Colonic mucosa (tissue), 4 donors: Measurements from ENCODE around the gene RIMBP2. TPM values are rescaled to one million over a fixed set of nuclear protein-coding genes. Genes with fewer than 3 reads are reported as not detected.

Source experiments
- DNase-seq: peaks from one replicate; pipeline ENCODE4 v3.0.0-alpha.2; 2020
- H3K27ac ChIP-seq: fragments of 200-600 bp; one replicate; pipeline ENCODE4 v1.8.0; 2021
- H3K27me3 ChIP-seq: fragments of 200-600 bp; one replicate; pipeline ENCODE4 v1.8.0; 2021
- H3K36me3 ChIP-seq: fragments of 200-600 bp; one replicate; pipeline ENCODE4 v1.8.0; 2021
- H3K4me1 ChIP-seq: fragments of 200-600 bp; one replicate; pipeline ENCODE4 v1.8.0; 2021; ENCODE audit warnings: mild to moderate bottlenecking
- H3K4me3 ChIP-seq: fragments of 200-600 bp; one replicate; pipeline ENCODE4 v1.8.0; 2021
- H3K9ac ChIP-seq, 2 donors: one replicate each; pipeline ENCODE4 v1.7.0; 2013; ENCODE audit warnings: control low read depth in 2 of 2, low read depth in 2 of 2, low read length in 2 of 2
- H3K9me3 ChIP-seq: fragments of 200-600 bp; one replicate; pipeline ENCODE4 v1.8.0; 2021
- intact Hi-C: fragments of 100-400 bp; cut with DNase I; formaldehyde crosslinking; loops from one replicate; pipeline ENCODE4 v1.14.1; 2022
- total RNA-seq, 2 donors: library from RNA; stranded (reverse); fragmentation: NEBNext Ultra II Directional in 1 of 2; extraction: Animal tissue kit (Norgen Biotek cat#: 25700) in 1 of 2; gene quantifications; one replicate each; pipeline ENCODE4 v1.2.1, GENCODE V29; 2021
- TF ChIP-seq, protein P1 (sequence below): fragments of 200-600 bp; IDR thresholded peaks from one replicate; pipeline ENCODE4 v1.8.0; 2022; ENCODE audit warnings: antibody characterized with exemption, mild to moderate bottlenecking
- donor health status: healthy.
- donor health status: DM: no; HTN: no; CAD: no.
- donor health status: DM: no; HTN: no; CAD: no.

RIMBP2 gene
- total RNA-seq, 2 donors from 2014 or later = 4.8 to 5.6 TPM

DNA sequence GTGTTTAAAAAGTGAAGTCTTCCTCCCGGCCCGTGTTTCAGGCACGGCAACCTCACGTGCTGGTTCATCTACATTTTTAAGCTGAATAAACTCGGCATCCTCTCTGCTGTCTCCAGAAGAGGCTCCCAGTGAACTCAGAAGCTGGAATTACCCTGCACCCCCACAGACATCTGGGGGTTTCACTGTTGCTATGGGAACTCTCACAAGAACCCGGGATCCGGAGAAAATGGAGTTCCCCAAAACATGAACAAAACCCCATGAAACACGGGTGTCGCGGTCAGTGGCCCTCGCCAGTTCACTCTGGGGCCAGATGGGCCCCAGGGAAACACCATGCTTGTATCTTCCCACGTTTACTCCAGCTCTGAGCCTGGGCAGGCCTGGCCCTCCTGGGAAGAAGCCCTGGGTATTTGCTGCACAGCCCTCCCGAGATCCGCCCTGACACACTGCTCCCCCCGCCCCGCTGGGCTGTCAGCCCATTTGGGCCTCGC lies 234.7 kb downstream of the RIMBP2 start:
- intact Hi-C loops = no loop called here
- TF ChIP-seq, protein P1, sequence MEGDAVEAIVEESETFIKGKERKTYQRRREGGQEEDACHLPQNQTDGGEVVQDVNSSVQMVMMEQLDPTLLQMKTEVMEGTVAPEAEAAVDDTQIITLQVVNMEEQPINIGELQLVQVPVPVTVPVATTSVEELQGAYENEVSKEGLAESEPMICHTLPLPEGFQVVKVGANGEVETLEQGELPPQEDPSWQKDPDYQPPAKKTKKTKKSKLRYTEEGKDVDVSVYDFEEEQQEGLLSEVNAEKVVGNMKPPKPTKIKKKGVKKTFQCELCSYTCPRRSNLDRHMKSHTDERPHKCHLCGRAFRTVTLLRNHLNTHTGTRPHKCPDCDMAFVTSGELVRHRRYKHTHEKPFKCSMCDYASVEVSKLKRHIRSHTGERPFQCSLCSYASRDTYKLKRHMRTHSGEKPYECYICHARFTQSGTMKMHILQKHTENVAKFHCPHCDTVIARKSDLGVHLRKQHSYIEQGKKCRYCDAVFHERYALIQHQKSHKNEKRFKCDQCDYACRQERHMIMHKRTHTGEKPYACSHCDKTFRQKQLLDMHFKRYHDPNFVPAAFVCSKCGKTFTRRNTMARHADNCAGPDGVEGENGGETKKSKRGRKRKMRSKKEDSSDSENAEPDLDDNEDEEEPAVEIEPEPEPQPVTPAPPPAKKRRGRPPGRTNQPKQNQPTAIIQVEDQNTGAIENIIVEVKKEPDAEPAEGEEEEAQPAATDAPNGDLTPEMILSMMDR = no peak
- Histone ChIP-seq H3K4me3 (no peak overlapping the region), H3K27me3 (no peaks in the 10 kb centered on the region), H3K36me3 (no peaks in the 10 kb centered on the region), H3K9ac (no peak overlapping the region), H3K27ac (no peak overlapping the region), H3K4me1 (no peaks in the 10 kb centered on the region), H3K9me3 (no peaks in the 10 kb centered on the region)
- DNase-seq = no peak

DNA sequence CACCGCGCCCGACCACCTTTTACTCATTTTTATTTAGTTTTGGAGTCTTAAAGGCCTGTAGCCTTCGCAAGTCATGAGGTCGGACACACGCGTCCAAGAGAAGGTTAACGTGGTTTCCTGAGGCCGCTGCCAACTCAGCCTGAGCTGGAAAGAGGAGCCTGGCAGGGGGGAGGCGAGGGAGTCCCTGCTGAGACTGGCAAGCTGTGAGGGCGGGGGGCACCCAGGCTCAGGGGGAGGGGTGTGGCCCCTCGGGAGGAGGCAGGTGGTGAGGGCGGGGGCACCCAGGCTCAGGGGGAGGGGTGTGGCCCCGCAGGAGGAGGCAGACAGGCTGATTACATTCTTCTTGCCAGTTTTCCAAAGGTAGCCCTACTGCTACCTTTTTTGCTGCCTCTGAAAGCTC lies 235.2 kb downstream of the RIMBP2 start:
- Histone ChIP-seq H3K9ac (no peak overlapping the region), H3K36me3 (no peaks in the 10 kb centered on the region), H3K27ac (no peak overlapping the region), H3K4me3 (no peak overlapping the region), H3K27me3 (no peaks in the 10 kb centered on the region), H3K4me1 (no peaks in the 10 kb centered on the region), H3K9me3 (no peaks in the 10 kb centered on the region)
- intact Hi-C loops = no loop called here
- TF ChIP-seq, protein P1 = no peak
- DNase-seq = peak; percentile 41

DNA sequence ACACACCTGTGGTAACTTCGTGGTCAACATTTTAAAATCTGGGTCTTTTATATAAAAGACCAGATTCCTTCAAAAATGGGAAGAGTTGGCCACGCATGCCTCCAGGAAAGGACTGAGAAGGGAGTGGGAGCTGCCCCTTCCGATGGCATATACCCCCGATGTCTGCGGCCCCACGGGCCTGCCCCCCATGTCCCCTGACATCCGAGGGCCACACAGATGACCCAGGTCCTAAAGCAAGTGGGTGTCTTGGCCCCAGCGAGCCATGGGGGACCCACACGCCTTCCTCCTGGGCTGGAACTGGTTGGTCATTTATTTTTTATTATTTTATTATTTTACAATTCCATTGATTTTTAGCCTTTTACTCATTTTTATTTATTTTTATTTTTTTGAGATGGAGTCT lies 235.9 kb downstream of the RIMBP2 start:
- Histone ChIP-seq H3K9me3 (no peaks in the 10 kb centered on the region), H3K4me1 (no peaks in the 10 kb centered on the region), H3K36me3 (no peaks in the 10 kb centered on the region), H3K27ac (no peak overlapping the region), H3K4me3 (no peak overlapping the region), H3K9ac (no peak overlapping the region), H3K27me3 (no peaks in the 10 kb centered on the region)
- intact Hi-C loops = no loop called here
- DNase-seq = no peak
- TF ChIP-seq, protein P1 = no peak

DNA sequence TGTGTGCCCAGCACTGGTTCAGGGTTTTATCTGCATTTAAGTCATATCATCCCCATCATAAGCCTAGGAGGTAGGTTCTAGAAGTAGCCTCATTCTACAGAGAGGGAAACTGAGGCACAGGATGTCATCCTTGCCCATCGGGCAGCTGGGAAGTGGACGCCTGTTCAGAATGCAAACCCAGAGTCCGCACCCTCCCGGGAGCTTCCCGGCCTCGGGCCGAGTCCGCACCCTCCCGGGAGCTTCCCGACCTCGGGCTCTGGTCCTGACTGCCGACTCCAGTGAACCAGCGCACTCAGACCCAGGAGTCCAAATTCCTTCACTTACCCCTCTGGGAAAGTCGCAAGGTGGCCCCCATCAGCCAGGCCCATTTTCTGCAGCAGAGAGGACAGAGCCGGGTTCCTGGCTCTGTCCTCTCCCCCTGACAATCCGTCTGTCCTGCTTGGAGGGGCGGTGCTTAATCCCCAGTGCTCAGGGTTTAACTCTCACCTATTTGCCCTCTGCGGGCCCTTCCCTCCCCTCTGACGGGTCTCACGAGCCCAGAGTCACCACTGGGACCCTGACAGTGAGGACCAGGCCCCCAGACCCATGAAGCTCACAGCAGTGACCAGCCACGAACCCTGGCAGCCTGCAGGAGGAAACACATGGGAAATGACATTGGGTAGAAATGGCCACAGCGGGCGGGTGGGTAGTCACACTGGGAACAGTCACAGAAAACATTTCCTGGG lies 236.5 kb downstream of the RIMBP2 start:
- no peaks in the 10 kb centered on the region for H3K9me3 ChIP-seq
- H3K36me3 ChIP-seq = no peaks in the 10 kb centered on the region
- intact Hi-C loops = no loop called here
- H3K27ac ChIP-seq = no peak overlapping the region
- H3K4me1 ChIP-seq = no peaks in the 10 kb centered on the region
- no peak overlapping the region for H3K9ac ChIP-seq
- no peak overlapping the region for H3K4me3 ChIP-seq
- TF ChIP-seq, protein P1 = no peak
- no peaks in the 10 kb centered on the region for H3K27me3 ChIP-seq
- no peak for DNase-seq

DNA sequence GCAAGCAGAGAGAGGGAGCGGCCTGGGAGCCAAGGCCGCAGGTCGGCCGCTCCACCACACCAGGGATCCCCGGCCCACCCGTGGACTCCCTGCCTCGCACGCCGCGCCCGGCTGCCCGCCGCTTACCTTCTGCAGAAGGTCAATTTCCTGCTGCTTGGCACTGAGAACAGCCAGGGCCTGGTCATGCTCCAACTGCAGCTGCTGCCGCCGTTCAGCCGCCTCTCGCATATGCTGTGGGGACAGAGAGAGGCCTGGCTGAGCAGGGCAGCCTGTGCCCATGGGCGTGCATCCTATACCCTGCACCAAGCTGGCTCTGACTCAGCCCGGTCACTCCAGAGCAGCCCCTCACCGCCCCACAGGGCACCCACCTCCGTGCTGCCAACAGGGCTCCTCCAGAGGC lies 237.3 kb downstream of the RIMBP2 start:
- no peak for DNase-seq
- no peak overlapping the region for H3K27ac ChIP-seq
- TF ChIP-seq, protein P1 = no peak
- H3K27me3 ChIP-seq = no peaks in the 10 kb centered on the region
- H3K9me3 ChIP-seq = no peaks in the 10 kb centered on the region
- H3K9ac ChIP-seq = no peak overlapping the region
- intact Hi-C loops = no loop called here
- H3K4me1 ChIP-seq = no peaks in the 10 kb centered on the region
- no peaks in the 10 kb centered on the region for H3K36me3 ChIP-seq
- no peak overlapping the region for H3K4me3 ChIP-seq
